HG03060 (cell line): ENCODE results near the gene LTO1.
"Not testable (repeated sequence)": the region's sequence is repeated elsewhere in the genome, so short reads cannot be mapped to it uniquely, and the experiment has no call there.

ENCODE experiments used
- ATAC-seq: cut with Tn5 transposase; IDR thresholded peaks from one replicate; pipeline ENCODE4 v1.9.1; 2021; ENCODE audit warnings: low read depth, moderate number of reproducible peaks; ENCODE audit not compliant: unreplicated experiment

Gene LTO1

GRCh38 chr11:69637941-69638871 lies 36.9 kb downstream of the LTO1 start:
- ATAC-seq = no peak

GRCh38 chr11:69637198-69637940 lies 37.8 kb downstream of the LTO1 start:
- no peak for ATAC-seq

GRCh38 chr11:69636512-69637197 lies 38.5 kb downstream of the LTO1 start:
- no peak for ATAC-seq

- ATAC-seq = no peak
Measured at GRCh38 chr11:69635804-69636511, 39.2 kb downstream of the LTO1 start.

GRCh38 chr11:69635195-69635594 lies 40.0 kb downstream of the LTO1 start:
- ATAC-seq = no peak

GRCh38 chr11:69634590-69634989 lies 40.6 kb downstream of the LTO1 start:
- no peak for ATAC-seq

- ATAC-seq = no peak
Measured at GRCh38 chr11:69634069-69634468, 41.1 kb downstream of the LTO1 start.

- ATAC-seq = no peak
Measured at GRCh38 chr11:69632900-69633299, 42.3 kb downstream of the LTO1 start.

- no peak for ATAC-seq
Measured at GRCh38 chr11:69630424-69630823, 44.7 kb downstream of the LTO1 start.

- no peak for ATAC-seq
Measured at GRCh38 chr11:69630017-69630416, 45.1 kb downstream of the LTO1 start.

- ATAC-seq = no peak
Measured at GRCh38 chr11:69627551-69627950, 47.6 kb downstream of the LTO1 start.

- ATAC-seq = no peak
Measured at GRCh38 chr11:69625476-69625875, 49.7 kb downstream of the LTO1 start.

- ATAC-seq = no peak
Measured at GRCh38 chr11:69624293-69624692, 50.9 kb downstream of the LTO1 start.

GRCh38 chr11:69622097-69622681 lies 53.0 kb downstream of the LTO1 start:
- ATAC-seq = not testable (repeated sequence)

- no peak for ATAC-seq
Measured at GRCh38 chr11:69620683-69621290, 54.4 kb downstream of the LTO1 start.

- no peak for ATAC-seq
Measured at GRCh38 chr11:69618237-69618636, 56.9 kb downstream of the LTO1 start.

GRCh38 chr11:69617682-69618081 lies 57.5 kb downstream of the LTO1 start:
- no peak for ATAC-seq

GRCh38 chr11:69617220-69617619 lies 57.9 kb downstream of the LTO1 start:
- ATAC-seq = no peak
